Stimulated activated CD8-positive, alpha-beta memory T cell treated with anti-CD3 and anti-CD28 coated beads, Interleukin-12 subunit alpha, Interleukin-12 subunit beta, amount 100 ng/mL, for 24 hours (primary cell): ENCODE results near the gene C3orf18.

Experiments used
- DNase-seq: peaks from one replicate; pipeline ENCODE4 v3.0.0-alpha.2; 2020; ENCODE audit errors: extremely low read depth

C3orf18 gene

DNA sequence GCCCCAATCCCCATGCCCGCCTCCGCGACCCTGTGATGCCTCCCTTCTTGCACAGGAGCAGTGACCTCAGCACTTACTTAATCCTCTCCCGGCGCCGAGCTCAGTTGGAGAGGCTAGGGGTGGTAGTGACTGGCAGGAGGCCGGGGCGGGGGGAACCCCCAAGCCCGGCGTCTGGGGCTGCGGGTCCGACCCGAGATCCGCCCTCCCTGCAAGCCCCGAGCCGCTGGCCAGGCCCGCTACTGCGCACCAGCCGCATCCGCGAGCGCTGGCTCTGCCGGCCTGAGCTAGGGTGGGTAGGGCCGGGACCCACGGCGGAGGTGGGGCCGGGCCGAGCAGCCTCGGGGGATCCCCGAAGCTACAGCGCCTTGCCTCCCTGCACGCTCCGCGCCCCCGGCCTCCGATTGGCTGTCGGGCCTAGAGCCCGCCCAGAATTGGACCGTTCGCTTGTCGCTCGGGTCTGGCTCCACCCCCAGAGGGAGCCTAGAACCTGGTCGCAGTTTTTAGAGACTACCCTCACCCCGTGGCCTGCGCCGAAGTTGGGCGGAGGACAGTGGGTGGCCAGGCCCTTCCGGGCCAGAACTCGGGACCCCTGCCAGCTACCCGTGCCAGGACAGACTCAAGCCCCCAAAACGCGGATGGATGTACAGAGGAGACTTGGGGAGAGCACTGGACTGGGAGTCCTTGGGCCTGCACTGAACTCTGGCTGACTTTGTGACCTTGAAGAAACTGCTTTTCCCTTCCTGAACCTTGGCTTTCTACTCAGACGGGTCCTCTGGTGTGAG is at the start of gene C3orf18:
Gene C3orf18, minus strand, starts transcription at position 362 of the 782 bp plus-strand sequence. CDS start 2,048 bp downstream, outside the sequence.
- peak; percentile 88 for DNase-seq

DNA sequence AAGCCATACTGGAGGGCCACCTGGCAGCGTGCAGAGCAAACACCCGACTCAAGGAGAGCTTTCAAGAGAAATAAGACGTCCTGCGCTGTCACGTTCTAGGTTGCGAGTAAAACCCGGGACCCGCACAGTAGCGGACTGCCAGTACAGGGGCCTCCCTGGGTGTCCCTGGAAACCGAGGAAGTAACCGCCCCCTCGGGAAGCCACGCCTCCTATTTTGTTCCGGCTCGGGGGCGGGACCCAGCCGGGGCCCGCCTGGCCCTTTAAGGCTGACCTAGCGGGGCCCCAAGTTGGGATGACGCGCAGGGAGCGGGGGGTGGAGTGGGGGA is 49.2 kb upstream of the C3orf18 start:
- peak; percentile 85 for DNase-seq

DNA sequence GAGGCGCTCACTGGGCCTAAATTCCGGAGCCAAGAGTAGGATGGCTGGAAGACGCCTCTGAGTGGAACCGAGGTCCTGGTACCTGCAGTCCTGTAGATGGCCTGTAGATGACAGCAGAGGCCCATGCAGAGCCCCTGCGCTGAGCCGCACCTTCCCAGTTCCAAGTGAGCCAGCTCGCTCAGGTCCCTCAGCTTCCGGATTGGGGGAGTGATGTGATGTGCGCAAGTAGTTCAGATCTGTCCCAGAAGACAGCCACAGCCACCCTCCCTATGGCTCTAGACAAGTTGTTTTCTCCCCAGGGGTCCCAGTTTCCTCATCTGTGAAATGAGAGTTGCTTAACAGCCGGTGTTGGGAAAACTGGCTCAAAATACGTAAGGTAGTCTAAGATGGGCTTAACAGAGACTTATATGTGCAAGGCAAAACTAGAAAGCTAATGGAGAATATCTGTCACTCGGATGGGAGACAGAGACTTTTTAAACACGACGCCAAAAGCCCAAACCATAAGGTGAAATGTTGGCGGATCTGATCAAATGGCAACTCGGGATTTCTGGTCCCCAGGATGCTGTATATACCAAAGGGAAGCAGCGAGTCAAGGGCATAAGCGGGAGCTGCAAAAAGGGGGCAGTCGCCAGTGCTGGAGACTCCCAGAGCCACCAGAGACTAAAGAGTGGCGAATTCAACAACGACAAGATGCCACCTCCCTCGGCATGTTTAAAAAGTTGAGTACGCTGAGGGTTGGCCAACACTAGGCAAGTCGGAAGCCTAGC is 48.6 kb upstream of the C3orf18 start:
- peak; percentile 63 for DNase-seq

DNA sequence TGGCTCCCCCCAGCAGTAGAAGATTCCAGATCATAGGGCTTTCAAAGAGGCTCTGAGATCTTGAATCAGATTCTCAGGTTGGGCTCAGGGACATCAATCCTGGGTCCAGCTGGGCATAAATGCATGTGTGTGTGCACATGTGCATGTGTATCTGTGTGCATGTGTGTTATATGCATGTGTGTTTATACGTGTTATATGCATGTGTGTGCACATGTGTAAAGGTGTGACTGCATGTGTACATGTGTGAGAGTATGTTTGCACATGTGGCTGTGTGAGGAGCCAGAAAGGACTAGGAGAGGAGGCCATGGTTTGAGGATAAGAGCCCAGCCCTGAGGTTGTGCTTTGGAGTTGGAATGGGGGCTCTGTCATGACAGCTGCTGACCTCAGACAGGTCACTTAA is 47.6 kb upstream of the C3orf18 start:
- no peak for DNase-seq

DNA sequence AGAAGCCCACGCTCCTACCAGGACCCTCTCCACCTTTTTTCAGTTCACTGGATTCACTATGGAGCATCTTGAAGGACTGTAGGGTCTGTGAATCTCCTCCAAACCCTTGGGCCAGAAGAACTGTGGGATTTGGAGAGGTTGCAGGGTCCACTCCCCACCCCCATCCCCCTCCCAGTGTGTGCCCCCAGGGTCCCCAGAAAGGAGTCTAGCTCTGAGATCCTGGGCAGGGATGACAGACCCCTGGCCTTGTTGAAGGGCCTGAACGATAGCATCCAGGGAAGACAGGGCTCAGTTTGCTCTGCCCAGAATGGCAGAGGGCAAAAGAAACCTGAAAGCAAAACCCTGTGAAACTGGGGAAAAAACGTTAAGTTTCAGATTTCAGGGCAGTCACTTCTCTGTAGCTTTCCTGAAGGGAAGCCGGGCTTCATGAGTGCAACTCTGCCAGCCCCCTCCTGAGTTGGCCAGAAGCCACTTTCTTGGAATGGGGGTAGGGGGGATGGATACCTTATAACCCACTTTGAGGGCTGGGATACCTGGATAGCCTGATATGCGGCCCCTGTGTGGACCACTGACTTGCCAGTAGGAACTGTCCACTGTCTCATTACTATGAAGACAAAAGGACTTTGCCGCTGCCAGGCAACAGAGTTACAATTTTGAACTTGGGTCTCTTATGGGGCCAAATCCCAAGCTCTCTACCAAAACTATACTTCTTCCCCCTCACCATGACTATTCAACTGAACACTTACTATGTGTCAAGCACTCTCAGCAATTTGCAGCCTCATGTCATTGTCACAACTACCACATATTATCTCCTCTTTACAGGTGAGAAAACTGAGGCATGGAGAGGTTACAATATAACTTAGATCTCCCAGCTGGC is 45.7 kb upstream of the C3orf18 start:
- DNase-seq: no peak

DNA sequence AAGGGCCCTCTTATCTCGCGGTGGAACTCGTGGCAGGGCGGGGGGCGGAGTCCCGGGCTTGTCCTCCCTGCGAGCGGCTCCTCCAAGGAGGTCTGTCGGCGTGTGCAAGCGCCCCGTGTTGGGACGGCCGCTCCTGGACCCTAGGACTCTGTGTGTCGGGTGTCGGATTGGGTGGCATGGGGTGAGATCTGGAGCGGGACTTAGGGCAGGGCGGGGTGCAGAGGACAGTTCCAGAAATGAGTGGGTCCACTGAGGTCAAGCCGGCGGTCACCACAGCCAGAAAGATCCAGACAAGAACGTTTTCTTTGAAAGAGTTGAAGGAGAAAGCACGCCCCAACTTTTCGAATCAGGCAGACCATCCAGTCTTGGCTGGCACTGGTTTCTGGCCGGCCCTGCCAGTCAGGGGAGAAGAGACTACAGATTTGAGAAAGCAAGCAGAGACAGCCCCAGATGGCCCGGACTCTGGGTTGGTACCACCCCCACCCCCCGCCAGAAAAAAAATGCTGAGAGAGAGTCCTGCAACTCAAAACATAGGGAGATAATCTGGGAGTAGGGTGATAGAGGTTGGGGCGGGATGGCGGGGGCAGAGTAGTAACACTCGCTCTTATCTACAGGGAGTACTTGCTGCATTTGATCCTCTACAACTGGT is 44.8 kb upstream of the C3orf18 start:
- DNase-seq: no peak

DNA sequence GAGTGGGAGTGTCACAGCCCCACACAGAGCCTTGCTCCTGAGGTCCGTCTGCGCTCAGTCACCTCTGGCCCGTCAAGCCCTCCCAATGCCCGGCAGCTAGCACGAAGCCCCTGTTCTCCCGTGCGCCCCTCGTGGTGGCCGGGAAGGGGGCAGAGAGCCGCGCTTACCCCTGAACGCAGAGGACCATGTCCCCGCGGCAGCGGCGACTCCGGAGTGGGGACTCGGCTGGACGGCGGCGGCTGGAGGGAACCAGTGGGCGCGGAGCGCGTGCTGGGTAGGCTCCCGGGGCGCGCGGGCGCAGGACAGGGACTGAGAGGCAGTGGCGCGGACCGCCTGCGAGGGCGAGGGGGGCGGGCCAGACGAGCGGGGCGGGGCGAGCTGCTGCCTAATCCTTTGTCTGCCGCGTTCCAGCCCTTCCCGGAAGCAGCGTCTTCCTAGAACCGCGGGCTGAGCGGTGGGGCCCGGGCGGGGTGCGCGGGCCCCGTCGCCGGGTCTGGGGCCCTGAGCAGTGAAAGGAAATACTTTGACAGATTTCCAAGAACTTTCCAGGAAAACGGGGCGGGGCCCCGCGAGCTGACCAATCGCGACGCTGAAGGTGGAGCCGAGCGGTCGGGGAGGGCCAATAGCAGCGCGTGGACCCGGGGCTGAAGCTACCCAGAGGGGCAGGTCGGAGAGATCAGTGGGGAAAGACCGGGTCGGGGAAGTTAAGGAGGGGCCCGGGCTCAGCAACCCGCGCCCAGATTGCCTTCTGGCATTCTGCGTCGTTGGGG is 44.1 kb upstream of the C3orf18 start, which contains the start of gene CISH:
Gene CISH, minus strand, starts transcription at position 311 of the 770 bp plus-strand sequence. Its CDS starts 124 bp downstream, at position 187.
- DNase-seq: peak; percentile 91

DNA sequence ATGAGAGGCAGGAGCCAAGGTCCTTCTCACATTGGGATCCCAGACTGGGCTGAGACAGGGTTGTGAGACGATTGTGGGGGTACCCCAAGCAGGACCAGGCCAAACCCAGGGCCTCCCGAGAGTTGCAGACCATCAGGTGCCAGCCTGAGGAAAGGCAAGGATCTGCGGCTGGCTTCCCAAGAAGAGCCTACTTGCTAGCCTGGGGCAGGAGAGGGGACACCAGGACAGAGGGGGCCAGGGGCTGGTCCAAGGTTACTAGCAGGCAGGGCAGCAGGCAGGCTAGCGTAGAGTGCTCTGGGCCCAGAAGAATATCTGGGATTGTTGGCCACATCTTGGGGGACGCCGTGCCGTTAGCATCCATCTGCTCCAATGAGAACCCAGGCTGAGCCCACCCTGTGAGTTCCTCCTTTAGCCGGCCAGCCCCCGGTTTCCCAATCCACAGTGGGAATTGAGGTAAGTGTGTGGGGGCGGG is 43.5 kb upstream of the C3orf18 start:
- DNase-seq: no peak

DNA sequence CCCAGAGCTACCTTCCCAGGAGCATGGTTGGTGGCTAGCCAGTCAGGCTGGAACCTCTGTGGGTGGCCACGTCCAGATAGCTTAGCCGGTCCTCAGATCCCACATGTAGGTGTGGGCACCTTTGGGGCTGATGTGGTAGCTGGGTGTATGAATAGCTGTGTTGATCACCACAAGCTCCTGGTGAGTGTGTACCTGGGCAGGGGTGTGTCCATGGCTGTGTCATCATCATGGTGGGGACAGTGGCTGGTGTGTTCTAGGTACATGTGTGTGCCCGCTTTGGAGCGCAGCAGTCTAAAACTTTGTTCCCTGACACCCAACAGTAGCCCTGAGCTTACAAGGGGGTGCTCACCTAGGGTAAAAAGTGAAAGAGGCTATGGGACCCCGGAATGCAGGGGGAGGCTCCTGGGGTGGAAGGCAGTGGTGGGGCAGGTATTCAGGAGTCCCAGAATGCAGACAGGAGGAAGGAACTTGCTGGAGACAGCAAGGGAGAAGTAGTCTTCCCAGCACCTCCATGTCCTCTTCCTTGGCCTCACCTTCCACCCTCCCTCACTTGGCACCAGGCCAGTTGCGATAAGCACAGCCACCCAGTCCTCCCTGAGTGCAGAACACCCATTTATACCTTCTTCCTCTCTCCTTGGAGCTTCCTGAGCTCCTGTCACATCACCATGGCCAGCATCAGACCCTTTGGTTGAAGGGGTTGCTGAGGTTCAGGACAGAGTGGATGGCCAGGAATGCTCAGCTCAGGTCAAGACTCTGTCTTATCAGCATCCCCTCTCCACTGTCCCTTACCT is 42.8 kb upstream of the C3orf18 start:
- DNase-seq: no peak

DNA sequence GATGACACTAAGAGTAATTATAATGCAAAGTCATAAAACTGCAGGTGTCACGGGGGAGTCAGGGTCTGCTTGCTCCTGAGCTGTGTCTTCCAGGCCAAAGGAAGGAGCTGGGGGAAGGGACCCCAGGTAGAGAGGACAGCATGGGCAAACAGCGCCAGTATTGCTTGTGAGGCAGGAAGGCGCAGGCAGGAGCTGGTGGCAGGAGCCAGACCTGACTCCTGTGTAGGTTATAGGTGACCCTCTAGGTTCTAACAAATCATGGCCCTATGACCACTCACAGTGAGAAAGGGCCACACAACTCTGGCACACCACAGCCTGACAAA is 42.2 kb upstream of the C3orf18 start:
- no peak for DNase-seq

DNA sequence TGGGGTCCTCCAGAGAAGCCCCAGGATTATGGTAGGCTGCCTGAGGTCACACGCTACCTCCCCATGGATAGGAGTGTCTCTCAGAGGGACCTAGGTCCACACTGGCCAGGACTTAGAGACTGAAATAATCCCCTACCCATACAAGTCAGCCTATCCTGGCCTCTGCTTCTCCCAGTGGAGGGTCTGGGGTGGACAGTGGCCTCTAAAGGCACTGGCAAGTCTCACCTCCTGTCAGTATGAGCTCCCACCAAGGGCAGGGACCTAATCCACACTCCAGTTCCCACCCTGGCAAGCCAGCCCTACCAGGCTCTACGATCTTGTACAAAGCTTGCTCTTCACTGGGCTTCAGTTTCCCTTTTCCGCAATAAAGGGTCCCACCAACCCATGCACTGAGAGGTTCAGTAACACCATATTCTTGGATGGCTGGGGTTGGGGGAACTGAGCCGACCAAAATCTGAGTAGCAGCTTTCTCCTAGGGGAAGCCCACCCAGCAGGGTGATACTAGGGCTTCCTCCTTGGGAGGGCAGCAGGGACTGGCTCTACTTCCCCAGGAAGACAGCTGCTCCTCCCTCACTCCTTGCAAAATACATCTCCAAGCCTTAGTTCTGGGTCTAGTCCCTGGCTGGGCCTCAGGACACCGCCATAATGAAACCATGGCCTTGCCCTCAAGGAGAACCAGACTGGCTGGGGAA is 41.7 kb upstream of the C3orf18 start:
- no peak for DNase-seq

DNA sequence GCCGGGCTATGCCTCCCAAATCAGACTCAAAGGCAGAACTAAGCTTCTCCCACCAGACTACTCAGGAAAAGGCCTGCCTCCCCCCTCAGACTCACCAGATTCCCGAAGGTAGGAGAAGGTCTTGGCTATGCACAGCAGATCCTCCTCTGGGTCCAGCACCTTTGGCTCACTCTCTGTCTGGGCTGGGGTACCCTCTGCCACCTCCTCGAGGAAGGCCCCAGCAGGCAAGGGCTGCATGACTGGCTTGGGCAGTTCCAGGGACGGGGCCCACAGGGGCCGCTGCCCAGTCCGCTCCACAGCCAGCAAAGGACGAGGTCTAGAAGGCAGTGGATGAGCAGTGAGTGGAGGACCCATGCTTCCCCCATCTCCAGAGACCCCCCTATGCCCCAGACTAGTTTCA is 40.7 kb upstream of the C3orf18 start:
- no peak for DNase-seq

DNA sequence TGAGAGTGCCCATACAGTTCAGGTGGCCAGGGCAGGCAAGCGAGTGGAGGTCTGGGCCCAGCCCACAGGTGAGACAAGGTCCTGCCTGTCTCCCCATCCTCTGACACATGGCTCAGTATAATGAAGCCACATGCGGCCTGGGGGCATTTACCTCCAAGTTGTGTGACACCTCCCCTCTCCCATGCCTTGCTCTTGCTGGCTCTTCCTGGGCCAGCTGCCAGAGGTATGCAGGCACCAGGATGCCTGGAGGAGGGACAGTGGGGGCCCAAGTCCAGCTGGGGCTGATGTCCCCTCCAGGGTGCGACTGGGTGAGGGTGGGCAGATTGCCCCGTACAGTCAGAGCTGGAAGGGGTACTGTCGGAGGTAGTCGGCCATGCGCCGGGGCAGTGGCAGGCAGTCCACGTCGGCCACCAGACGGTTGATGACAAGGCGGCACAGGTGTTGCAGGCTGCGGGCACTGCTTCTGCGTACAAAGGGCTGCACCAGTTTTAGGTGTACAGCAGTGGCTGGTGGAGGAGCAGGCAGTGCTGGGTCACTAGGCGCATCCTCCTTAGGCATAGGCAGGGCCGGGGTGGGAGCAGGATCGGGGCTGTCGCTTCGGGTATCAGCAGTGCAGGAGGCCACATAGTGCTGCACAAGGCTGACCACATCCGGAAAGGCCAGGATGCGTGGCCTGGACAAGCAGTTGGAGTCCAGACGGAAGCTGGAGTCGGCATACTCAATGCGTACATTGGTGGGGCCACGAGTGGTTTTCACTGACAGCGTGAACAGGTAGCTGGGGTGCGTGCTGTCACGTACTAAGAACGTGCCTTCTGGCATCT is 39.9 kb upstream of the C3orf18 start:
- no peak for DNase-seq

DNA sequence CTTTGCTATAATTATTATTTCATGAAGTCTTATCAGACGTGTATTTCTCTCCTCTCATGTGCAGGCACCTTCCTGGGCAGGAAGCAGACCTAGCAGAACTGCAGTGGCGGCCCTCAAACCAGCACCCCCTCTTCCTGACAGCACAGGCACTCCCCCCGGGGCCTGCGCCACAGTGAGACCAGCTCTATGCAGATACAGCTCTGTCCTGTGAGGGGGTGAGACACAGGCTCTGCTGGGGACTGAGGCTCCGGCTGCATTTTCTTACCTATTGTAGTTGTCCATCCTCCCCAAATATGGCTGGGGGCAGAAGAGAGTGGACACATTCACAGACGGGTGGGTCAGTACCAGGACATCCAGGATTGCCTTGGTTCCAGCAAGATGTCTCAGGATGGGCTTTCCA is 39.0 kb upstream of the C3orf18 start:
- no peak for DNase-seq

DNA sequence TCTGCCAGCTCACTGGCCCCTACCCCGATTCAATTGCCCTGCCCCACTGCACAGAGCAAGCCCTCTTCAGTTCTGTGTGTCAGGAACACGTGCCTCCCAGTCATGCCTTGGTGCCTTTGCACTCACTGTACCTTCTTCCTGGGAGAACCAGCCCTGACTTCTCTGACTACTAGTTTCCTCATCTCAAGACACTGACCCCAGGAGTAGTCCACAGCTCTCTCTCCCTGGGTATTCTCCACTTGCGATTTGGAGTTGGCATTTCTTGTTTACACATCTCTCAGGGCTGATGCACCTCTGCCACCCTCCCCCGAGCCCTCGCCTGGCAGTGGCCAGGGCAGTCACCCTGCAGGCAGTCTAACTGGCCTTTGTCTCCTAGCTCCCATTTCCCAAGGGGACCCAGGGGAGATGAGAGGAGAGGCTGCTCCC is 38.4 kb upstream of the C3orf18 start:
- no peak for DNase-seq

DNA sequence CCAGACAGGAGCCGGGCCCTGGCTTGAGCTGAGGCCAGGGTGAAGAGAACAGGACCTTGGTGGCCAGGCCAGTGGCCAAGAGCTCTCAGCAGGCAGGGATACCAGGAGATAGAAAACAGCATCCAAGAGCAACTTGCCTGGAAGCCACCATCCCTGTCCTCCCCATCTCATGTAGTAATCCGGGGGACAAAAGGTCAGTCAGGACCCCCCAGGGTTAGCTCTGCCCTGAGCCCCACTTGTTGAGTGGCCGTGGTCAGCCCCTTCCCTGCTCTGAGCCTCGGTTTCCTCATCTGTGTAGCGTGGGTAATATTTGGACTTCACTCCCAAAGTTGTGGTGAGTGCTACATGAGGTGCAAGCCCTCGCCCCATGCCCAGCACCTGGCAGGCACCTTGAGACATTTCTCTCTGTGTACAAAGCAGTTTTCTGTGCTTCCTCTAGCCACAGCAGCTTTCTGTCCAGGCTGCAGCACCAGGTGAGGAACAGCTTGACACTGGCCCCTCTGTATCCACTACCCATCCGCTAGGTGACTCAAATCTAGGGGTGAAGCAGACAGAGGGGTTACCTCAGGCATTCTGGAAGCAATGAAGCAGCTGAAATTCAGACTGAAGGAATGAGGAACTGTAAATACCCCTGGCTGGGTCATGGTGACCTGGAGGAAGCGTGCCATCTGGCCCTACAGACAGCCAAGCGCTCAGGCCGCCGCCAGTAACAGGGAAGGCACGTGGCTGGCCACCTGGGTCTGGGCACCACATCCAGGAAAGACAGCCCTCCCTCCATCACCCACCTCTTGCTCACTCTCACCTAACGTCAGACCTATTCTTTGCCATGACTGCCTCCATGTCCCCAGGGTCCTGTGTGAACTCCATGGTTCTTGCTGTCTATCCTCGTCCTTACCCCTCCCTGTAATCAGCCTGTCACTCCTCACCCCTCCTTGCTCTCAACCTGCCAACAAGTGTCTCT is 37.4 kb upstream of the C3orf18 start:
- no peak for DNase-seq

DNA sequence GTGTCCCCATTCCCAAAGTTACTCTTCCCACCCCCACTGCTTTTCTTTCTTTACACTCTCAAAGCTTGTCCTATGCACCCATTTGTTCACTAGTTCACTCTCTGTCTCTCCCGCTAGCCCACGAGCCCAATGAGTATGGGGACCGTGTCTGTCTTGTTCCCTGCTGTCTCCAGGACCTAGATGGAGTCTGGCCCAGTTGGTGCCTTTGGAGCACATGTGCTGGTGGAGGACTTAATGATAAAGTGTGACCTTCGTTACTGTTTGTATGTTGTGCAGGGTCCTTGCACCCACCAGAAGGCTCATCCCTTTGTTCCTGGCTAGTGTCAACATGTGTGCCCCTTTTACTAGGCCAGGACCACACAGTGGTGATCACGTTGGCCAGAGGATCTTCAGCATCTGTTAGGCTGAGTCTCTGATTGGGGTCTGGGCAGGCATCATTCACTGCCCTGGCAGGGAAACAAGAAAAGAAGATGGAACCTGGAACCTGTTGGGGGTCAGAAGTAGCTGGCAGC is 36.6 kb upstream of the C3orf18 start:
- DNase-seq: no peak
